GM19438 (cell line): Measurements from ENCODE around the gene MTMR12.

Experiments used
- ATAC-seq: cut with Tn5 transposase; IDR thresholded peaks from one replicate; pipeline ENCODE4 v1.9.1; 2021; ENCODE audit warnings: low read depth; ENCODE audit not compliant: unreplicated experiment

Gene MTMR12

DNA sequence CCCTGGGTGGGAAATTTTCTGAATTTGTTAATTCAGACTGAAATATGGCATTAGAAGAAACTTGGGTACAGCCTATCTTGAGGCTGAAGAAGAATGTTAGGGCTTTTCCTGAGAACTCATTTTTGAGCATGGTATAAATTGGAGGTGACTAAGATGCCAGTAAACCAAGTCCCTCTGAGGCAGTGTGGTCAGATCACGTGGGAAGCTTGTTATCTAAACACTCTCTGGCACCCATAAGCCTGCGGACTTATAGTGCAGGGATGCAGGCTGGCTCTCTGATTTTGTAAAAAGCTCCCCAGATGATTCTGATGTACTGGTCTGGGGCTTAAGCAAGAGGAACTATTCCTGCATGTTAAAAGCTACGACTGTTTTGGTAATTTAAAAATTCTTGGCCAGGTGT, 34.3 kb downstream of the MTMR12 start:
- ATAC-seq = no peak

DNA sequence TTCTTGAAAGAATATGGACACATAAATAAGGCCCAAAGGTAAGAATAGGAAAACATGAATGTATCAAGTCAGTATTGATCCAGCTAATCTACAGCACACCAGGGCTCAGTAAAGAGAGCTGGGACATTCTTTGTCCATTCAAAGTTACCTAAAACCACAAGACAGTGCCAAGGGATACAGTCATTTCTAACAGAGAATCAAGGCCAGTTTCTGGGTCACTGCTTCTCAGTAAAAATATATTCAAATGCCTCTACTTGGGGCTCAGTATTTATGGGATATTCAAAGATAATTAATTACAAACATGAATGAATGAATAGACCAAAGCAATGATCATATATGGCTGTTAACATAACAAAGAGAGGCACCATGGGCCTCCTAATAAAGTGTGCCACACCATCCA, 34.9 kb downstream of the MTMR12 start:
- ATAC-seq = no peak

DNA sequence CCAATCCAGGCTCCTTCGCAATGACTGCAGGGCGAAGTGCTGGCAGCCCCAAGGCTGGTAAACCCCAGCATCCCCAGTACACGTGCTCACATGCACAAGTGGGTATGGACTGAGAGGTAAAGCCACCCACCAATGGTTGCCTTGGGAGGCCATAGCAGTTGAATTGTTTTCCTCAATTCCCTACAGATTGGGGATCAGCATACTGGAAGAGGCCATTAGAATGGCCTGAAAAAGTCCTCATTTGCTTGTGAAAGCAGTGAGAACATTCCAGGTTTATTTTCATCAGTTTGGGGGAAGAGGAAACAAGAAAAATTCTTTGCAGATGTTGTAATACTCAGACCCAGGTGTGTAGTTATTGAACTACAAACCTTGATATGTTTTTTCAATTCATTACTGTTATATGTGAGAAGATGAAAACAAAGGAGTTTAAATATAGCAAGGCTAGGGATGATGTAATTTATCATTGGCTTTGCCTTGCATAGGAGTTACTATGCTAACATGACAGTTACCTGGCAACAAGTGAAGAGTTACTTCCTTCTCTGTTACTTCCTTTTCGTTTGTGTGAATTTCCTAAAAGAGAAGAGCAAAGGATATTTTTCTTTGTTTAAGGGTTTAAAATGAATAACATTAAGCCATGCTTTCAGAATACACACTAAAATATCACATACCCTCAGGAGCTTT, 36.4 kb downstream of the MTMR12 start:
- ATAC-seq = no peak

DNA sequence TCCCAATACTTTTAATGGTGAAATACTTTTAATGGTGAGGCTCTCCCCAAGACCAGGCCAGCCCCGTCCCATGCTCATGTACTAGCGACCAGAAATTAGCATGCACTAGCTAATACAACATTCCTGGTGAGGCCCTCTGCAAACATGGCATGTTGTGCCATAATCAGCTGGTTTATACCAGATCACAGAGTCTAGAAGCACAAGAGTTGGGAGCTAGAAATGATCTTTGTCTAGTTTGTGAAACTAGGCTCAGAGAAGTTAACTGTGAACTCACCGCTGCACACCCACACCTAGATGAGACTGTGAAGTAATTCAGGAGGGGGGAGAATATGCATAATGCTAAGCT, 37.4 kb downstream of the MTMR12 start:
- no peak for ATAC-seq

DNA sequence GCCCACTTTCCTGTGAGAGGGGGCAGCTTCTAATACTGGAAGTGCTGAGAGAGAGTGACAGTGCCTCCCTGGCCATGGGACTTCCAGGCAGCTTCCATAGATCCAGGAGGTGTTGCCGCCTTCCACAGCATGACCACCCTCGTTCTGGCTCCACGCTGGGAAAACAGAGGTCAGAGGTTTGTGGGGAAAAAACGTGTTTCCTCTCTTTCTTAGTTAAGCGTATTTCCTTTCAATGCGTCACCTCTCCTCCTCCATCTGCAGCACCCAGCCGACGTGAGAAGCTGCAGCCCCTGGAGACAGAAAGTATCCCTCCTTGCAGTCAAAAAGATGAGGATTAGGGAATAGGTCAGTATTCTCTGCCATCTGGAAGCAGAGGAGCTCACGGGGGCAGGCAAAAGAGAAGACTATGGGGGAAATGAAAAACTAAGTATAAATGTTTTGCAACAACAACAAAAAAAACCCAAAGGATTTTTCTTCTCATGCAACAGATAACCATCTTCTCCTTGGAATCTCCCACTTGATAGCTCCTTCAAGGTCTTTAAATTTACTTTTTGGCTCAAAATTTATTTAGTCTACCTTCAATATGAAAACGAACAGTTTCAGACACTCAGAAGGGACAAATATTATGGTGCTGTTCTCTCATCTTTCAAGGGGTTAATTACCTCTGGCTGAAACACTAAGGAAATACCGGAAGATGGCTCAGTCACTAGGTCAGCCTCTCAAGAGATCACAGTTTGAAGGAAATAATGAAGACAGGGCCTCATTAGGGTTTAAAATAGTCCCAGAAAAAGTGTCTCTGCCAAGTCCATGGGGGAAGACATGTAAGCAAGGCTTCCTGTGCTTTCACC, 38.0 kb downstream of the MTMR12 start:
- ATAC-seq = no peak

DNA sequence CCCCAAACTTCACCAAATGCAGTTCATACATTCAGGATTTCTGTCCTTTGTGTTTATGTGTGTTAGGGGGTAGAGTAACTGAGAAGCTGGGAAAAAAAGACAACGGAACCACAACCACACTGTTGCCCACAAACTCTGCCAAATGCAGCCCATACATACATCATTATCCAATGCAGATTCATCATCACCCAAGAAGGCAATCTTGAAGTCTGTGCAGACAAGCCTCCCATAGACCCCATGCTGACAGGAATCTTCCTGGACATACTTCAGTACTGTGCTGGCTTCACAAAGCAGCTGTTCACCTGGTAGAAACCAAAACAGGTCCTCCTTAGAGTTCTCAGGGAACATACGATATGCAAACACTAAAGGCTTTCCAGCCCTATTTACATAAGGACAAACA, 38.9 kb downstream of the MTMR12 start:
- ATAC-seq = no peak

DNA sequence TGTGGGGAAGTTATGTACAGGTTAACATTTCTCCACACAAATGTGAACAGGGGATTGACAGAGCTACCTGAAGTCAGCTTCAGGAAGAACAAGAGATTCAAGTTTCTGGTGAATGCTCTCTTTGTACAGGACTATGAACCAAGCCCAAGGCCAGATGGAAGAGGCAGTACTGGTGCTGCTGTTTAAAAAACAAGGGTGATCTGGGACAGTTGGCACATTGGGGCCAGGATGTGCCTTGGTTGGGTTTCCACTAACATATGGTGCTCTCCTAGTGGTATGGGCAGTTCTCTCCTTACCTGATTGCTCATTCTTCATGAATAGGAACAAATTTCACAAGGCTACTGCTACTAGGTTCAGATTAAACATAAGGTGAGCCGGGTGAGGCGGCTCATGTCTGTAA, 40.0 kb downstream of the MTMR12 start:
- no peak for ATAC-seq

DNA sequence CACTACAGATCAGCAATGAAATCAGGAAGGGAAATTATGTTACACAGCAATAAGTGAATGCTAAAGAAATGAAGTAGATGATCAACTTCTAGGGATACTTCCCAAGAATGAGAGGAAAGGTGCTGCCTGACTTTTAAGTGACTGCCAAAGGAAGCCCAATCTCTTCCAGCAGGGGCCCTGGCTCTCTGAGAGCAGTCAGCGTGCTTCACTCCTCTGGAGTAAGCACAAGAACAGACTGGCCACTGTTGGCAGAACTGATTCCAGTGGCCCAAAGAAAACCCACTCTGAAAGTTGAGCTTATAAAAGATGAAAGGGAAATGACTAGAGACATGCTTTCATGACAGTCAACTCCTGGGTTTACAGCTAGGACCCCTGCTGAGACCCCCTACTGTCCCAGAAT, 41.8 kb downstream of the MTMR12 start:
- ATAC-seq = no peak

DNA sequence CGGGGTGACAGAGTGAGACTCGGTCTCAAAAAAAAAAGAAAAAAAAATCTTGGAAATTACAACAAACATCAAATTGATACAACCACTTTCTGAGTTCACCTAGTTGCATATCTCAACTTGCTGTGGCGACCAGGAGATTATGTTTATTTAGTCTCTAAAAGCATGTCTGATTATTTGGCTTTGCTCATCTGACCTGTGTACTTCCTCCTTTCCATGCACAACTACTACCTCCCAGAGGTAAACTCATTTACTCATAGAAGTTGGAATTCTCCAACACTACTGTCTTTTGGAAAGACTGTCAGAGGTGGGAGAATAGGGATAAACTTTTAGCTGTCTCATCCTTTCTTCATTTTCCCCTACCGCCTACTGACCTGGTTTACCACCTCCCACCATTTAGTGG, 42.6 kb downstream of the MTMR12 start:
- no peak for ATAC-seq

DNA sequence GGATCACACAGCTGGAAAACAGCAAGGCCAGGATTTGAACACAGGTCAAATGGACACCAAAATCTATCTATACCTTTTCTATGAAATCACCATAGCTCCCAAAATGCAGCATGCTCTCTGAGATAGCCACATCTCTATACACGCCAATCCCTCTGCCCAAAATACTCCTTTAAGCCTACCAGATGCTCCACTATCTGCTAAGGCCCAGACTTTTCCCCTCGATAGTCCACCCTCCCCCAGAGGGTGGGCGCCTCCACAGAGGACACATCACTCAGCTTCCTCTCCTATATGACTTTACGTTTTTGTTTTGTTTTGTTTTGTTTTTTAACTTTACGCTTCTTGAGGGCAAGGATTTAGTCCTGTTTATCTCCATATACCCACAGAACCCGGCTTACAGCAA, 46.8 kb downstream of the MTMR12 start:
- ATAC-seq = no peak

DNA sequence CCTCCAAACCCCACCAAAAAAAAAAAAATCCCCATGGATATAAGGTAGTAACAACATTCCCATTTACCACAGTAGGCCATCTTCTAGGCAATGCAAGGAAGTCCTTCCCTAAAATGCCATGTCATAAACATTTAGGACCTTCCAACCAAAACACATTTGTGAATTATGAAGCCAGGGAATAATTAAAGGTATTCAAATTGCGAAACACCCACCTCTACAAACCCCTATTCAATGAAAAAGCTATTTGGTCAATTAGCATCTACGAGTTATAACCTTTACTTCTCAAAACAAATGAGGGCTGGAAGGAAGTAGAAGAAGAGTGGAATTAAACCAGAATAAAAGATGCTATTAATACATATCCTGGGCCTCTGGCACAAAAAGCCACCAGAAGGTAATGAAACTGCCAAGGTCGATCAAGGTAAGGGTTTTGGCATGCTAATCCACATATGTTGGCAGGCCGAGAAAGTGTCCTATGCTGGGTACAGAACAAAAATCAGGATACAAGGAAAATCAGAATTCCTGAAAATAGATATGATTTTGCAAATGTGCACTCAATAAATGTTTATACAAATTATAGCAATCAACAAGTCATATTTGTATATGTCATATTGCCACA, 47.7 kb downstream of the MTMR12 start:
- ATAC-seq = no peak

DNA sequence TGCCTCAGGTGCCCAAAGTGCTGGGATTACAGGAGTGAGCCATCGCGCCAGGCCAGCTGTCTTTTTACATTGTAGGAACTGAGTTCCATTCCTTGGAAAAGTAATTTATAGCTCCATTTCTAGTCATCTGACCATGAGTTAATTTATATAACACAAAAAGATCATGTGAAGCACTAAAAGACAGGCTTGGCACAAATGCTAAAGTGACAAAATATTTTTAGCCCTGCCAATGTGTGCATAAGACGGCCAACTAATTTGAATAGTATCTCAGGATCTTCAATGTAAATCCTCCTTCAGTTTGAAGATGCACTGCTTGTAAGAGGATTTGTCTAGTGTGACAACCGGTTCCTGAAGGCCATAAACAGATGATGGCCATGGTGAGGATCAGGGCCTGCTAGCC, 49.1 kb downstream of the MTMR12 start:
- ATAC-seq = no peak

DNA sequence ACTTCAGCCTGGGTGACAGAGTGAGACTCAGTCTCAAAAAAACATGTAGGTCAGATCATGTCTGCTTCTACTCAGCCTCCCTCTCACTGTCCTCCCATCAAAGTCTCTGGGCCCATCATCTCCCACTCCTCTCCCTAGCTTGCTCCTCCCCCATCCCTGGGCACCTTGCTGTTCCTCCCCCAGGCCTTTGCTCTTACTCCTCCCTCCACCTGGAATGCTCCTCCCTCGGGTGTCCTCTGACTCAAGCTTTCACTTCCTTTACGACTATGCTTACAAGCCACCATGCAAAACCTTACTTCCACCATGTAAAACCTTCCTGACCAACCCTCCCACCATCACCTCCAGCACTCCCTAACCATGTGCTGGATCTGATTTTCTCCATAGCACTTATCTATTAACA, 51.5 kb downstream of the MTMR12 start:
- peak; percentile 80 for ATAC-seq

DNA sequence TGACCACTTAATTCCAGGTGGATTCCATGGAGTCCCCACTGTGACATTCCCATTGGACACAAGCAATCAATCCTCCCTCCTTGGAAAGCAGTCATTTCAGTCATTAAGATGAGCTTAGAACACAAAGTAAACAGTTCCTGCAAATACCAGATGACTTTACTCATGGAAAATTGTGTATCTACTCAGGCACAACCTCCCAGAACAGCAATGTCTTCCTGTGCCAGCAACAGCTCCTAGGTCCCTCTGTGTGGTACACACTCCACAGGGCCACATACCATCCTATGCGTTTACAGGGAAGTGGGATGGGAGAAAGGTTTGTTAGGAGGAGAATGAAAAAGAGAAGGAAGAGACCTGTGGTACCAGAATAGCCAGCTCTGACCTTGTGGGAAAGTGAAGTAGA, 53.7 kb downstream of the MTMR12 start:
- ATAC-seq = no peak

DNA sequence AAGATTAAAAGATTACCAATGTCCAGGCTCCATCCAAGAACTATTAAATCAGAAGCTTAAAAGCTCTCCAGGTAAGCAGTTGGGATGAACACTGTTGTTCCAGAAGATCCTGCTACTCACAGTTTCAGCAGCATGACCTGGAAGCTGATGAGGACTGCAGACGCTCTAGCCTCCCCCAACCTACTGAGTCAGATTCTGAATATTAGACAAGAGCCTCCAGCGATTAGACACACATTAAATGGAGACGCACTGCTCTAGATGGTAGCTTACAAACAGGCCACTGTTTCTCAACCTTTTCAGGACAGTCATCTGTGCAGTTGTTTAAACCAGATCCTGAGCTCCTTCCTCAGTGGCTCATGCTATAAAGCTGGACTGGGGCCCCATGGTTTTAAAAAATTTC, 54.3 kb downstream of the MTMR12 start:
- no peak for ATAC-seq

DNA sequence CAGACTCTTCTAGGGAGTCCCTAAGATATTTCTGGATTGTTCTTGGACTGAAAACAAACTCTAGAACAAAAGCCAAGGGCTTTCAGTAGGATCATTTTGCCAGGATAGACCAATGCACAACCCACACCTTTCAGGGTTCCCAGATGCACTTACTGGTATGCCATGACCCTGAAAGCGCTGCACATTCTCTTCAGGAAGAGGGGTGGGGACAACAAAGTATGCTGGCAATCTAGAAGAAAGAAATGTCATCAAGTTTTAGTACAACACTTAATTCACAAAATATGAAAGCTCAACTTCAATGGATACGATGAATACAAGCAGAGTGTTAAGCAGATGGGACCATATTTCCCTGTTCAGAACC, 57.2 kb downstream of the MTMR12 start:
- no peak for ATAC-seq

DNA sequence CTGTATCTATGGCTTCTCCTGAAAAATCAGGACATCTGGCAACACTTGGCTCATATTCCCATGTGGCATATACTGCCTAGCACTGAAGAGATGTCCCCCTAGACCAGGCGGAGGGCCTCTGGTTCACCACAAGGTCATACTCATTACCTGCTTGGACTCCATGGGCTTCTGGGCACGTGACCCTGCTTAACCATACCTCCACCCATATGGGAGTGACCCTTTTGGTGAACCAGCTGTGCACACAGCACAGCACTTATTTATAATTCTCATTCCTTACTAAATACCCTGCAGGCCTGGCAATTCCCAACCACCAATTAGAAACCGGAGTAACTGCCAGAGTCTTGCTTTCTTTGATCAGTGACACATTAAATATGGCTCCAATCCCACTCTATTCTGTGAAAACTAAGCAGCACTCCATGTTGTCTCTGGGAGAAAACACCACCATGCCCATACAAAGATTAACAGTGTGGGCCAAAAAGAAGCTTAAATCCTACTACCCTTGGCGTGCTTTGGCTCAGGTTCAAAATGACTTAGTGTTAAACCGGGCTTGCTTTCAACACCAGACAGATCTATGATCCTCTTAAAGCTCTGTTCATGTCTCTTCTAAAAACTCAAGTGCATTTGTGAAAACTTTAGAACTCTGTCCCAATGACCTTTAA, 57.7 kb downstream of the MTMR12 start:
- no peak for ATAC-seq

DNA sequence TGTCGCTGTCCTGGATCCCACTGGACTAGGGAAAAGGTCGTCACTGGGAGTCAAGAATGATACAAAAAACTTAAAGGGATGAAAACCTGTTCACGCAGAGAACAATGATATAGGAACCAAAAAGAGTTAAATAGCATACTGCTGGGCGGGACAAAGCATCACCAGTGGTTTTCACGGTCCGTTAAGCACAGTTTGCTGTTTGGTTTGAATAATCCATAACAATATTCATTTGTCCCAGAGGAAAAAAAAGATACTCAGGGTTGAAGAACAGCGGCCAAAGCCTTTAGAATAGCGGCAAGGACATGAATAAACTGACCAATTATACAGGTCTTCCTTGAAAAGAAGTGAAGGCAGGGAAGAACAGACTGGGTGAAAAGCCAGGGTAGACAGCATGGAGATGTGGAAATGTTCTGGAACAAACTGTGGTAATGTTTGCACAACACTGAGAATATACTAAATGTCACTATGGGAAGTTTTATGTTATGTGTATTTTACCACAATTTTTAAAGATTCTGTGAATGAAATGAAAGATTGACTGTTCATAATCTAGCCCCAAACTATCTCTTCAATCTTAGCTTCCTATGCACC, 60.8 kb downstream of the MTMR12 start:
- ATAC-seq = no peak

DNA sequence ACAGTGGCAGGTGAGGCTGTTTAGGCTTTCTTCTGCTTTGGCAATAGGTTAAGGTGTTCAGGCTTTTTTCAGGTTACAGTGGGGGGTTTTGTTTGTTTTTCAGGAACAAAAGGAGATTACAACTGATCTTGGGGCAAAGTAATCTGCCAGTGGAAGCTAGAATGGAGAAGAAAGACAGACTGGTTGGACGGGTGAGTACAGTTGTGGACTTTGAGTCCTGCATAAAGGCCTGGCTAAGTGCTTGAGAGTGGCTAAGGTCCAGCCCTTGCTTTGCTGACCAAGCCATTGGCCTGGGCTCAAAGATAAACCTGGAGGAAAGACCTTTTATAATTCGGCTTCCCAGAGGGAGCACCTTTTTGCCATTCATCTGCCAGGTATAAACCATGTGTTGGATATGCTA, 63.1 kb downstream of the MTMR12 start:
- no peak for ATAC-seq

DNA sequence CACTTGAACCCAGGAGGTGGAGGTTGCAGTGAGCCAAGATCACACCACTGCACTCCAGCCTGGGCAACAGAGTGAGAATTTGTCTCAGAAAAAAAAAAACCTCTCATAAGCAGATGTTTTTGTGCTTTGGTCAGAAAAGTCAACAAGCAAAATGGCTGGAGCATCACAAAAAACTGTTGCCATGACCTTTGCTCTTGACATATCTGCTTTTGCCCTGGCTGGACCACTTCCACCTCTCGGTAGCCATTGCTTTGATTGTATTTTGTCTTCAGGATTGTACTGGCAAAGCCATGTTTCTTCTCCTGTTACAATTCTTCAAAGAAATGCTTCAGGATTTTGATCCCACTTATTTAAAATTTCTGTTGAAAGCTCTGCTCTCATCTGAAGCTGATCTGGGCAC, 67.0 kb downstream of the MTMR12 start:
- no peak for ATAC-seq

DNA sequence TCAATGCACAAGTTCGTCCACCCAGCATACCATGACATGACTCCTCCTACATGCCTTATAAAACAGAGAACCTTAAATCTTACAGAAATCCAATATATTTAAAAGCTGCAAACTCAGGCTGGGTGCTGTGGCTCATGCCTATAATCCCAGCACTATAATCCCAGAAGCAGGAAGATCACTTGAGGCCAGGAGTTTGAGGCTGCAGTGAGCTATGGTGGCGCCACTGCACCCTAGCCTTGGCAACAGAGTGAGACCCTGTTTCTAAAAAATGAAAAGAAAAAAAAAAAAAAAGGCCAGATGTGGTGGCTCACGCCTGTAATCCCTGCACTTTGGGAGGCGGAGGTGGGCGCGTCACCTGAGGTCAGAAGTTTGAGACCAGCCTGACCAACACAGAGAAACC, 68.7 kb downstream of the MTMR12 start:
- ATAC-seq = no peak
